IMR-90 (cell line): ENCODE measurements around the gene GTSE1.

ENCODE experiments used
- CEBPB ChIP-seq: IDR thresholded peaks from 2 replicates; pipeline ENCODE4 v1.6.1; 2012; ENCODE audit warnings: low read depth, low read length, improper control_type of control experiment
- MAFK ChIP-seq: IDR thresholded peaks from 2 replicates; pipeline ENCODE4 v1.6.1; 2012; ENCODE audit warnings: low read depth, low read length, improper control_type of control experiment
- MXI1 ChIP-seq: IDR thresholded peaks from 2 replicates; pipeline ENCODE4 v1.6.1; 2012; ENCODE audit warnings: low read depth, mild to moderate bottlenecking, low read length, moderate library complexity, borderline replicate concordance
- POLR2A ChIP-seq: IDR thresholded peaks from 2 replicates; pipeline ENCODE4 v1.6.1; 2012; ENCODE audit warnings: mild to moderate bottlenecking, low read depth, low read length
- RAD21 ChIP-seq: IDR thresholded peaks from 2 replicates; pipeline ENCODE4 v1.6.1; 2012; ENCODE audit warnings: low read length, improper control_type of control experiment
- SMC3 ChIP-seq: fragments of 150-350 bp; IDR thresholded peaks from 2 replicates; pipeline ENCODE4 v1.6.1; 2016; ENCODE audit warnings: low read depth, mild to moderate bottlenecking, antibody characterized with exemption, low read length, moderate library complexity
- TF ChIP-seq, protein P1 (sequence below): conservative IDR thresholded peaks from 2 replicates; pipeline ENCODE4 v1.5.1; 2012; ENCODE audit warnings: mild to moderate bottlenecking, low read depth, low read length, improper control_type of control experiment
- TF ChIP-seq, protein P2 (sequence below): fragments of 150-350 bp; IDR thresholded peaks from 2 replicates; pipeline ENCODE4 v1.6.1; 2017; ENCODE audit warnings: mild to moderate bottlenecking, antibody characterized with exemption, low read length, low read depth

DNA sequence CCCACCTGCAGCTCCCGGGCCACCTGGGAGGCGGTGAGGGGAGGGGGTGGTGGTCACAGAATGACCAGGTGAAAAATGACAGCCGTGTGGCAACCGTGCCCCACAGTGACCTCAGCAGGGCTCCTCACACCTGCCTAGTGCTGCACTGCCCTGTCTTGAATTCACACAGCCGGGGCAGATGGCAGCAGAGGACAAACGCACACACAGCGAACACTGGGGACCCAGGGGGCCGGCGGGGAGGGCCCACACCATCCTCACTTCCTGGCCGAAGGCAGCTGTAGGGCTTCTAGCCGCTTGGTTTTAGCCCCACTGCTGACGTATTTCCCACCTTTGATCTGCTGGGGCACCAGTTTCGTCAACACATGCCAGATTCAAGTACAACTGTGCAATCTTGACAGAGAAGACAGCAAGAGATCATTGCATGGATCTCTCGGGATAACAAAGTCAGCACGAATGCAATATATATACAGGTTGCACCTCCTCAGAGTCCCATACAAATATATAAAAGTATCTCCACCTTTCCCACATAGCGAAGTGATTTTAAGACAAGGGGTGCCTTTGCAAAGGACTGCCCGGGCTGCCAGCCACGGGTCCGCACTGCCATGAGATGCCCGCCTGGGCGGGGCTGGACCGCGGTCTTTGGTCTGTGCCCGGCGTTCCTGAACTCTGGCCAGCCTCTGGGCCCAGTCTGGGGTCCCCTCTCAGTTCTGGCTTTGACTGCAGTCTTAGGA is 65.7 kb downstream of the GTSE1 start:
- TF ChIP-seq POLR2A (no peak), SMC3 (no peak), MAFK (no peak), CEBPB (no peak), RAD21 (no peak), MXI1 (no peak)
- TF ChIP-seq, protein P1, sequence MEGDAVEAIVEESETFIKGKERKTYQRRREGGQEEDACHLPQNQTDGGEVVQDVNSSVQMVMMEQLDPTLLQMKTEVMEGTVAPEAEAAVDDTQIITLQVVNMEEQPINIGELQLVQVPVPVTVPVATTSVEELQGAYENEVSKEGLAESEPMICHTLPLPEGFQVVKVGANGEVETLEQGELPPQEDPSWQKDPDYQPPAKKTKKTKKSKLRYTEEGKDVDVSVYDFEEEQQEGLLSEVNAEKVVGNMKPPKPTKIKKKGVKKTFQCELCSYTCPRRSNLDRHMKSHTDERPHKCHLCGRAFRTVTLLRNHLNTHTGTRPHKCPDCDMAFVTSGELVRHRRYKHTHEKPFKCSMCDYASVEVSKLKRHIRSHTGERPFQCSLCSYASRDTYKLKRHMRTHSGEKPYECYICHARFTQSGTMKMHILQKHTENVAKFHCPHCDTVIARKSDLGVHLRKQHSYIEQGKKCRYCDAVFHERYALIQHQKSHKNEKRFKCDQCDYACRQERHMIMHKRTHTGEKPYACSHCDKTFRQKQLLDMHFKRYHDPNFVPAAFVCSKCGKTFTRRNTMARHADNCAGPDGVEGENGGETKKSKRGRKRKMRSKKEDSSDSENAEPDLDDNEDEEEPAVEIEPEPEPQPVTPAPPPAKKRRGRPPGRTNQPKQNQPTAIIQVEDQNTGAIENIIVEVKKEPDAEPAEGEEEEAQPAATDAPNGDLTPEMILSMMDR: no peak
- TF ChIP-seq, protein P2, sequence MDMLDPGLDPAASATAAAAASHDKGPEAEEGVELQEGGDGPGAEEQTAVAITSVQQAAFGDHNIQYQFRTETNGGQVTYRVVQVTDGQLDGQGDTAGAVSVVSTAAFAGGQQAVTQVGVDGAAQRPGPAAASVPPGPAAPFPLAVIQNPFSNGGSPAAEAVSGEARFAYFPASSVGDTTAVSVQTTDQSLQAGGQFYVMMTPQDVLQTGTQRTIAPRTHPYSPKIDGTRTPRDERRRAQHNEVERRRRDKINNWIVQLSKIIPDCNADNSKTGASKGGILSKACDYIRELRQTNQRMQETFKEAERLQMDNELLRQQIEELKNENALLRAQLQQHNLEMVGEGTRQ: no peak
